GM13976 (cell line): ENCODE data around the gene LRPAP1.

Experiments
- DNase-seq: peaks from one replicate; pipeline ENCODE4 v3.0.0; 2012; ENCODE audit warnings: low spot score
- CTCF ChIP-seq: IDR thresholded peaks from 2 replicates; pipeline ENCODE4 v1.5.1; 2012; ENCODE audit warnings: borderline replicate concordance, mild to moderate bottlenecking; ENCODE audit not compliant: insufficient read depth; ENCODE audit errors: extremely low read depth, missing control alignments, control extremely low read depth
- in situ Hi-C: fragments of 300-500 bp; cut with MboI; formaldehyde crosslinking; loops from one replicate; pipeline ENCODE4 v1.12.0; 2022; ENCODE audit warnings: low sequenced_read_pairs, mixed read lengths, inconsistent platforms; ENCODE audit not compliant: unreplicated experiment

The LRPAP1 gene

GRCh38 chr4:3501825-3502425, 30.3 kb downstream of the LRPAP1 start:
- no peak for DNase-seq
- TF ChIP-seq CTCF: no peak
- in situ Hi-C loops: no loop called here

- DNase-seq: no peak
- TF ChIP-seq CTCF: no peak
- in situ Hi-C loops: no loop called here
Observed at GRCh38 chr4:3501126-3501824, 30.9 kb downstream of the LRPAP1 start.

- in situ Hi-C loops: no loop called here
Observed at GRCh38 chr4:3500634-3501101, 31.6 kb downstream of the LRPAP1 start.

GRCh38 chr4:3500111-3500510, 32.1 kb downstream of the LRPAP1 start:
- in situ Hi-C loops: no loop called here
- no peak for TF ChIP-seq CTCF
- DNase-seq: no peak

More at GRCh38 chr4:3500634-3501101, 31.6 kb downstream of the LRPAP1 start:
- no peak for TF ChIP-seq CTCF
- no peak for DNase-seq

- no peak for TF ChIP-seq CTCF
- no peak for DNase-seq
- in situ Hi-C loops: no loop called here
Observed at GRCh38 chr4:3499710-3500109, 32.5 kb downstream of the LRPAP1 start.

GRCh38 chr4:3498901-3499510, 33.2 kb downstream of the LRPAP1 start:
- in situ Hi-C loops: no loop called here
- no peak for TF ChIP-seq CTCF
- no peak for DNase-seq
